Measurements from ENCODE around the gene TXNRD3.

Gene TXNRD3

GRCh38 chr3:126654571-126655383 is at the start of gene TXNRD3:
TSS of gene TXNRD3 (minus strand) at chr3:126655124.
- peak; percentile 64 for DNase-seq

DNA sequence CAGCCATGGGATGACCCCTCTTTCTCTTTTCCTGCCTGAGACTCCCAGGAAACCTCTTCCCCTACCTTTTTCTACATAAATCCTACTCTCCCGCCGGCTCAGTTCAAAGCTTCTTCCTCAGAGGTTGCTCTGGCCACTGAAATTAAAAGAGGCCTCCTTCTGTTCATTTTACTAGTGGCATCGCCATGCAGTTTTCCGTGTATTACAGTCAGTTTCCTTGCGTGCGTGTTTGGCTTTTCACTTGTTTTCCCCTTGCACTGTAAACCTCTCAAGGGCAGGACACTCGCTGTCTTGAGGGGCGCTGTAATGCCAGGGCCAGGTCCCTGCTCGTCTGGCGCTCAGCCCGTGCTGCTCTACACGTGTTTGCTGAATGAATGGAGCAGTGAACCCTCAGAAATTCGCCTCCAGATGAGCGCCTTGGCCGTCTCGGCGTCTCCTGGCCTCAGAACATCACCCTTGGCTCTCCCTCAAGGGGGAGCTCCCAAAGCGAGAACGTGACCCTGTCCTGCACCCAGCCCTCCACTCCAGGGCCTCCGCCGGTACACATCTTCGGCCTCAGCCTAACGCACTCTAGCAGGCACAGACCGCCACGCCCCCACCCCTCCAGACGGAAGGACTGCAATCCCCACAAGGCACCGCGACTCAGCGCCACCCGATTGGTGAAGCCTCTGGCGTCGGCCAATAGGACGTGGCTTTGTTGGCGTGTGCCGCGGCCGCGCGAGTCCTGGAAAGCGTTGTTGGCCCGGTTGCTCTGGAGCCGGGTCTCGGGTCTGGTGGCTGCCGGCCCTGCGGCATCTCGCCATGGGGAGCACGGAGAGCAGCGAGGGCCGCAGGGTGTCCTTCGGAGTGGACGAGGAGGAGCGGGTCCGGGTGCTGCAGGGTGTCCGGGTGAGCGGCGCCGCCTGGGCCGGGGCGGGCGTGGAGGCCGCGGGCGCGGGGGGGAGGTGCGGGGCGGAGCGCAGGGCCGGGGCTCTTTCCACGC is 48.9 kb upstream of the TXNRD3 start, which contains the start of gene CHCHD6:
TSS of gene CHCHD6 (plus strand) at position 729 of the 982 bp plus-strand sequence. CDS start at position 802, 73 bp downstream.
- DNase-seq = peak; percentile 97

DNA sequence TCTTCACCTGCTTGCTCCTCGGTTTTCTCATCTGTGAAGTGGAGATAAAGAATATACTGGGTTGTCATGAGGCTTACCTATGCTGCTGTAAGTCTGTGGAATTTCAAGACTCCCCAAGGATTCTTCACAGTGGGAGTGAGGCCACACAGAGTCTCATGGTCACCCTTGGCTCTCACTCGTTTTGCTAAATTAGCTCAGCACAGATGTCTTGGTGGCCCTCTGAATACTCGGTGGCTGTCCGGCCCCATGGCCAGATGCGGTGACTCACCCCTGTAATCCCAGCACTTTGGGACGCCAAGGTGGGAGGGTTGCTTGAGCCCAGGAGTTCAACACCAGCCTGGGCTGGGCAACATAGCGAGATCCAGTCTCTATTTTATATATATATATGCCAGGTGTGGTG is 44.1 kb upstream of the TXNRD3 start:
- DNase-seq = no peak

- DNase-seq = no peak
These were observed 41.9 kb upstream of the TXNRD3 start for GRCh38 chr3:126696701-126697267.

DNA sequence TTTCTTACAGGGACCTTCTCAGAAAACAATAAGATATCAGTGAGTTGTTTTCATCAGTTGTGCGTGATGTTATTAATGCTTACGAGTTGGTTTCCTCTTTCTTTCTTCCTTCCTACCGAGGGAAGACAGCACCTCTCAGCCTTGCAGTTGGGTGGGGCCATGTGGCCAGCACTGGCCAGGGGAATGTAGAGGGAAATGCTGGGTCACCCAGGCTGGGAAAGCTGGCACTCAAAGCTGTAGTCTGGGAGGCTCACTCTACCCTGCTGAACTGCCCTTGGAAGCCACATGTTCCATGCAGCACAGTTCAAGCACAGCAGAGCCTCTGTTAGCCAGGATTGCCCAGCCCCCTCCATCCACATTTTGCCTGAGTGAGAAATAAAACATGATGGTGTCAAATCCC is 39.0 kb upstream of the TXNRD3 start:
- no peak for DNase-seq

GRCh38 chr3:126692858-126693257 is 37.9 kb upstream of the TXNRD3 start:
- no peak for DNase-seq

DNA sequence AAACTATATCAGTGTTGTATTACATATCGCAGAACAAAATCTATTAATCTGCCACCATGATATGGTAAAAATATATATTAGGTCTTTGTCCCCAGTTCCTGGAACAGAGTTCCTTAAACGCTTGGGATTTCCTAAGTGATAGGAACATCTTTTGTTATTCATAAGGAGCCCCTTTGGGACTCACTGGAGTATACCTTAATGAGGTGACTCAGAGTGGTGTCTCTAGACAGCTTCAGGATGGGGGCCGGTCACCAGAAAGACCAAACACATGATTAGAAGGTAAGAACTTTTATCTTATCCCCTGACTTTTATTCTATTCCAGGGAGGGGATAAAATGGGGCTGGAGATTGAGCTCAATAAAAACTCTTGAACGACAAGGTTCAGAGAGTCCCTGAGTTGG is 36.8 kb upstream of the TXNRD3 start:
- no peak for DNase-seq

DNA sequence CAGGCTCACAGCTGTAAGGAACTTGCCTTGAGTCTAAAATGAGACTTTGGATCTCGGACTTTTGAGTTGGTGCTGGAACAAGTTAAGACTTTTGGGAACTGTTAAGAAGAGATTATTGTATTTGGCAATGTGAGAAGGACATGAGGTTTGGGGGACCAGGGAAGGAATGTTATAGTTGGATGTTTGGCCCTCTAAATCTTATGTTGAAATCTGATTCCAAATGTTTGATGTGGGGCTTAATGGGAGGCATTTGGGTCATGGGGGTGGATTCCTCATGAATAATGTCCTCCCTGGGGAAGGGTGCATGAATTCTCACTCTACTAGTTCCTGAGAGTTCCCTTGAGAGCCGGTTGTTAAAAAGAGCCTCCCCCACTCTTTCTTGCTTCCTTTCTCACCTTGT is 30.6 kb upstream of the TXNRD3 start:
- no peak for DNase-seq

DNA sequence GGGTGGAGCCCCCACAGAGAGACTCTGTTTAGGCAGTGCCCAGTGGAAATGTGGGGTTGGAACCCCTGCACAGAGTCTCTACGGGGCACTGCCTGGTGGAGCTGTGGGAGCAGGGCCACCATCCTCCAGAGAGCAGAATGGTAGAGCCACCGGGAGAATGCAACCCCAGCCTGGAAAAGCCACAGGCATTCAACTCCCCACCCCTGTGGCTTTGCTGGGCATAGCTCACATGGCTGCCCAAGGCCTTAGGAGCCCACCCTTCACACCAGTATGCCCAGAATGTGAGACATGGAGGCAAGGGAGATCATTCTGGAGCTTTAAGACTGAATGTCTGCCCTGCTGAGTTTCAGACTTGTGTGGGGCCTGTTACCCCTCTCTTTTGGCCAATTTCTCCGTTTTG is 30.1 kb upstream of the TXNRD3 start:
- no peak for DNase-seq

DNA sequence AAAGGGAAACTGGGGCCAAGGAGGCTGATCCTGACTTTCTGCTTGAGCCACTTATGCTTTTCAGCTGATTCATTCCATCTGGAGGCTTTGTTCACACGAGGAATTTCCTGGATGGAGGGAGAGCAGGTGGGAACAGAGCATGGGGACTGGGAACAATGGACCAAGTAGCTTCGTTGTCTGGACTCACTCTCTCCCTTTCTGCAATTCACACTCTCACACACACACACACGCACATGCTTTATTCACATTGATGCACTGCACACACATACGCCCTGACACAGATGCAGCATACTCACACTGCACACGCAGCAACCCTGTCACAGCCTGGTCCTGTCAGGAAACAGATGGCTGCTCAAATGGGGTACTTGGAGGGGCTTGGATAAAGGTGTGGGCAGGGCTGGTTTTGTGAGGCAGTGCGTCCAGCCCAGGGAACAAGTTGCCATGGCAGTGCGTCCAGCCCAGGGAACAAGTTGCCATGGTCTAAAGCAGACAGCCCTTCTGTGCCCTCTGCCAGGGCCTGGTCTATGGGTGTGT is 29.4 kb upstream of the TXNRD3 start:
- no peak for DNase-seq

DNA sequence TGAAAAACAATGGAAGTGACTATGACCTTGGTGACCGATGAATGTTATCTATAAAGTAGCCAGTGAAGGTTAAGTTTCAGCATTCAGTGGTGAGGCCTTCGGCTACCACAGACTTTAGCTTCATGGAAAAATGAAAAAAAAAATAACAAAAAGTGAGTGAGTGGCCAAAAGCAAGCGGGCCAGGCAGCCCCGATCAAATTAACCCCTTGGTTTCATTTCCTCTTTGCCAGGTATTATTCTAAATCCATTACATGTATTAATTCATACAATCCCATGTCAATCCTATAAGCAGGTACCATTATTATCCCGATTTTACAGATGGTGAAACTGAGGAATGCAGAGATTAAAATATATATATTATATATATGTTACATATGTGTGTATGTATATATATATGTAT is 28.1 kb upstream of the TXNRD3 start:
- DNase-seq = no peak

DNA sequence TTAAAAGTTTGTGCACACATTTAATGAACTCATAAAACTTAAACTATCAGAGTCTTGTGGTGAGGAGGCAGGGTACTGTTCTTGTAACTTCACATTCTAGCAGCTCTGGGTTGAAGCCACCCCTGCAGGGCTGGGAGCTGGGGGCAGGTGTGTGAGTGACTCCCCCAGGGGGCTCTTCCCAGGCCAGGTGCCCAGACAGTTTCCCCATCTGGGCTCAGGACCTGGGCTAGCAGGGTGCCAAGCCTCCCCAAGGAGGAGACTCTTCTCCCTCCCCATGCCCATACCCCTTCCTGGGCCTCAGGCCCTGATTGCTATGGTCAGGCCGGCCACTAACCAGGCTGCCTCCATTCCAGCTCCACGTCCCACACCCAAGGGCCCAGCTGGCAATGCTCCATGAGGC is 27.1 kb upstream of the TXNRD3 start:
- DNase-seq = no peak

GRCh38 chr3:126680667-126681055 is 25.7 kb upstream of the TXNRD3 start:
- DNase-seq = no peak

- no peak for DNase-seq
These were observed 25.1 kb upstream of the TXNRD3 start for GRCh38 chr3:126679831-126680666.

- DNase-seq = peak; percentile 80
These were observed 24.4 kb upstream of the TXNRD3 start for GRCh38 chr3:126679318-126679751.

- DNase-seq = no peak
These were observed 23.9 kb upstream of the TXNRD3 start for GRCh38 chr3:126678693-126679317.

DNA sequence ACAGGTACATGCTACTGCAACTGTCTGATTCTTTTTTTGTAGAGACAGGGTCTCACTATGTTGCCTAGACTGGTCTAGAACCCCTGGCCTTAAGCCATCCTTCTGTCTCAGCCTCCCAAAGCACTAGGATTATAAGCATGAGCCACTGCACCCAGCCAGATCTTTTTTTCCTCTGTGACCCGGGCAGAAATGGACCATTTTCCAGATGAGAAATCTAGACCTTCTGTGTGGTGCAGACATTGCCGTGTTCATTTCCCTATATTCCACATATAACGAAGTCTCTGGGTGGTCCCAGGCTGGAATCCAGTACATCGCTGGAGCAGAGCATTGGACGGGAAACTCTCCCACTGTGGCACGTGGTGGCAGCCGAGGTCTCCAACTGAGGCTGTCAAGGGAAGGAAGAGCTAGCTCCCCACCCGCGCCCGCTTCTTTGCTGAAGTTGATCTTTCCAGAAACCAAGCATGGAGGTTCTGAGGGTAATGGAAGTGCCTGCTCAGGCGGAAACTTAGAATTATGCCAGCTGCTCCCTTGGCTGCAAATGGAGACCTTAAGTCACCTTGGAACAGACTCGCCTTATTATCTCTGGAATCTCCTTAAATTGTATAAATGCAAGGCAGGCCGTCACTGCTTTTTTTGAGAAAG is 23.1 kb upstream of the TXNRD3 start:
- DNase-seq = no peak

- no peak for DNase-seq
These were observed 22.2 kb upstream of the TXNRD3 start for GRCh38 chr3:126676919-126677705.

- no peak for DNase-seq
These were observed 17.8 kb upstream of the TXNRD3 start for GRCh38 chr3:126672741-126673140.

- no peak for DNase-seq
These were observed 17.4 kb upstream of the TXNRD3 start for GRCh38 chr3:126672340-126672739.

All from activated CD4-positive, alpha-beta T cell treated with anti-CD3 and anti-CD28 coated beads, Interleukin-10, Interleukin-2, amounts not matched to agents 100 ng/mL and 50 ng/mL, durations not matched to agents 16 hours and 8 hours (primary cell).